HEK293 (cell line): ENCODE data around the gene MIA3.

Experiments used
- CTCF ChIA-PET: fragments of 350-600 bp; formaldehyde crosslinking; extraction: SDS; loops from one replicate; lab custom pipeline; 2021; ENCODE audit warnings: antibody characterized with exemption; lab: Yijun Ruan, JAX
- POLR2A ChIA-PET: fragments of 300-600 bp; formaldehyde crosslinking; extraction: SDS; loops from one replicate; lab custom pipeline; 2020; ENCODE audit warnings: antibody characterized with exemption, inconsistent platforms; lab: Yijun Ruan, JAX
- H3K27ac ChIP-seq: fragments of 200-500 bp; sonication (Bioruptor generic); 2 replicates; pipeline ENCODE4 v1.5.1; 2014; ENCODE audit warnings: low read depth, low read length, control low read depth, inconsistent platforms; ENCODE audit errors: extremely low read depth
- H3K36me3 ChIP-seq, 2 experiments: fragments of 200-500 bp in 1 of 2; sonication (Bioruptor generic) in 1 of 2; 1 replicate in 1 of 2; 2 replicates in 1 of 2; pipeline ENCODE4 v1.5.1; 2014 to 2017; ENCODE audit warnings: inconsistent platforms in 2 of 2, low read length in 2 of 2; ENCODE audit not compliant: control insufficient read depth in 2 of 2, insufficient read depth in 1 of 2
- H3K4me1 ChIP-seq: fragments of 200-500 bp; sonication (Bioruptor generic); 2 replicates; pipeline ENCODE4 v1.5.1; 2014; ENCODE audit warnings: mild to moderate bottlenecking, low read length, inconsistent platforms; ENCODE audit not compliant: control insufficient read depth, insufficient read depth
- H3K4me3 ChIP-seq: 2 replicates; pipeline ENCODE4 v1.5.1; 2011; ENCODE audit warnings: low read depth, mild to moderate bottlenecking, control low read depth, low read length, moderate library complexity
- H3K9me3 ChIP-seq: fragments of 200-500 bp; sonication (Bioruptor generic); 2 replicates; pipeline ENCODE4 v1.5.1; 2014; ENCODE audit warnings: low read depth, low read length, inconsistent platforms; ENCODE audit not compliant: control insufficient read depth, insufficient read depth
- CTCF ChIP-seq: fragments of 450-650 bp; formaldehyde crosslinking; IDR thresholded peaks from 2 replicates; pipeline ENCODE4 v1.5.1; 2016; ENCODE audit warnings: missing biosample characterization, missing genetic modification characterization
- HOXC10 ChIP-seq: sonication (generic); formaldehyde crosslinking; IDR thresholded peaks from 2 replicates; pipeline ENCODE4 v1.8.1; 2023; ENCODE audit warnings: mild to moderate bottlenecking, missing genetic modification reagents
- MEIS1 ChIP-seq: sonication (generic); formaldehyde crosslinking; IDR thresholded peaks from 2 replicates; pipeline ENCODE4 v1.8.1; 2022; ENCODE audit warnings: missing genetic modification reagents, mild to moderate bottlenecking, borderline replicate concordance
- MYNN ChIP-seq: fragments of 450-650 bp; formaldehyde crosslinking; IDR thresholded peaks from 2 replicates; pipeline ENCODE4 v1.5.1; 2016; ENCODE audit warnings: missing biosample characterization, missing genetic modification characterization, borderline replicate concordance
- SP3 ChIP-seq: fragments of 450-650 bp; formaldehyde crosslinking; IDR thresholded peaks from 2 replicates; pipeline ENCODE4 v1.5.1; 2016; ENCODE audit warnings: missing biosample characterization, missing genetic modification characterization
- YY2 ChIP-seq: fragments of 450-650 bp; formaldehyde crosslinking; IDR thresholded peaks from 2 replicates; pipeline ENCODE4 v1.5.1; 2016; ENCODE audit warnings: missing biosample characterization, missing genetic modification characterization
- ZBTB1 ChIP-seq: fragments of 450-650 bp; formaldehyde crosslinking; IDR thresholded peaks from 2 replicates; pipeline ENCODE4 v1.5.1; 2016; ENCODE audit warnings: missing biosample characterization, missing genetic modification characterization
- ZNF155 ChIP-seq: fragments of 450-650 bp; formaldehyde crosslinking; IDR thresholded peaks from 2 replicates; pipeline ENCODE4 v1.5.1; 2016; ENCODE audit warnings: missing biosample characterization, missing genetic modification characterization
- ZNF184 ChIP-seq: fragments of 450-650 bp; IDR thresholded peaks from 2 replicates; pipeline ENCODE4 v1.5.1; 2018; ENCODE audit warnings: missing biosample characterization, mild to moderate bottlenecking, missing genetic modification characterization
- ZNF19 ChIP-seq: fragments of 450-650 bp; formaldehyde crosslinking; IDR thresholded peaks from 2 replicates; pipeline ENCODE4; 2016; ENCODE audit warnings: missing biosample characterization, missing genetic modification characterization, low read depth
- ZNF239 ChIP-seq: fragments of 450-650 bp; formaldehyde crosslinking; IDR thresholded peaks from 2 replicates; pipeline ENCODE4 v1.5.1; 2016; ENCODE audit warnings: missing biosample characterization, missing genetic modification characterization
- ZNF311 ChIP-seq: fragments of 450-650 bp; formaldehyde crosslinking; IDR thresholded peaks from 2 replicates; pipeline ENCODE4 v1.5.1; 2017; ENCODE audit warnings: missing biosample characterization, missing genetic modification characterization, borderline replicate concordance
- ZNF394 ChIP-seq: fragments of 450-650 bp; formaldehyde crosslinking; IDR thresholded peaks from 2 replicates; pipeline ENCODE4 v1.5.1; 2016; ENCODE audit warnings: missing biosample characterization, missing genetic modification characterization, mild to moderate bottlenecking, moderate library complexity, borderline replicate concordance
- ZNF510 ChIP-seq: fragments of 450-650 bp; formaldehyde crosslinking; IDR thresholded peaks from 2 replicates; pipeline ENCODE4 v1.5.1; 2018; ENCODE audit warnings: mild to moderate bottlenecking, missing genetic modification characterization, missing biosample characterization; ENCODE audit not compliant: insufficient replicate concordance
- ZNF544 ChIP-seq: fragments of 450-650 bp; formaldehyde crosslinking; IDR thresholded peaks from 2 replicates; pipeline ENCODE4 v1.5.0; 2017; ENCODE audit warnings: missing biosample characterization, missing genetic modification characterization
- ZNF768 ChIP-seq: fragments of 450-650 bp; formaldehyde crosslinking; IDR thresholded peaks from 2 replicates; pipeline ENCODE4 v1.5.1; 2018; ENCODE audit warnings: missing biosample characterization, mild to moderate bottlenecking, missing genetic modification characterization
- ZNF792 ChIP-seq: fragments of 450-650 bp; formaldehyde crosslinking; IDR thresholded peaks from 2 replicates; pipeline ENCODE4 v1.5.1; 2016; ENCODE audit warnings: missing biosample characterization, missing genetic modification characterization
- TF ChIP-seq, protein P1 (sequence below): fragments of 450-650 bp; formaldehyde crosslinking; IDR thresholded peaks from 2 replicates; pipeline ENCODE4 v1.5.1; 2017; ENCODE audit warnings: missing biosample characterization, missing genetic modification characterization
- TF ChIP-seq, protein P2 (sequence below): fragments of 450-650 bp; IDR thresholded peaks from 2 replicates; pipeline ENCODE4 v1.5.1; 2018; ENCODE audit warnings: missing biosample characterization, missing genetic modification characterization
- TF ChIP-seq, protein P3 (sequence below): fragments of 450-650 bp; formaldehyde crosslinking; IDR thresholded peaks from 2 replicates; pipeline ENCODE4 v1.5.1; 2016; ENCODE audit warnings: missing biosample characterization, missing genetic modification characterization, low read depth
- TF ChIP-seq, protein P4 (sequence below): fragments of 450-650 bp; formaldehyde crosslinking; IDR thresholded peaks from 2 replicates; pipeline ENCODE4 v1.5.1; 2016; ENCODE audit warnings: missing biosample characterization, missing genetic modification characterization

MIA3 gene

GRCh38 chr1:222680080-222680479, 62.2 kb downstream of the MIA3 start:
- H3K27ac ChIP-seq = no peak overlapping the region
- ChIA-PET POLR2A (interaction anchor here (0.6 to 0.9 kb wide), 2 partner anchors 33 to 263 kb away, joined by 3 read pairs; no protein-coding TSS in a partner anchor), CTCF (interaction anchor here (0.6 kb wide), 1 partner anchor 852 kb away, joined by 5 read pairs; no protein-coding TSS in a partner anchor)
- no peaks in the 10 kb centered on the region for H3K4me1 ChIP-seq
- H3K9me3 ChIP-seq = no peaks in the 10 kb centered on the region
- H3K36me3 ChIP-seq = peaks cover 12 to 23% of the 10 kb centered on the region in 2 experiments
- H3K4me3 ChIP-seq = no peak overlapping the region
- TF ChIP-seq HOXC10 (CRISPR knock-in tag) (no peak), ZNF155 (tag by site-specific recombination) (no peak), ZNF544 (tag by site-specific recombination) (no peak), ZNF19 (tag by site-specific recombination) (no peak), ZNF394 (no peak), ZNF184 (tag by site-specific recombination) (no peak), ZNF510 (no peak), ZNF768 (tag by site-specific recombination) (no peak), ZNF792 (tag by site-specific recombination) (no peak), SP3 (no peak)
- TF ChIP-seq, protein P1, sequence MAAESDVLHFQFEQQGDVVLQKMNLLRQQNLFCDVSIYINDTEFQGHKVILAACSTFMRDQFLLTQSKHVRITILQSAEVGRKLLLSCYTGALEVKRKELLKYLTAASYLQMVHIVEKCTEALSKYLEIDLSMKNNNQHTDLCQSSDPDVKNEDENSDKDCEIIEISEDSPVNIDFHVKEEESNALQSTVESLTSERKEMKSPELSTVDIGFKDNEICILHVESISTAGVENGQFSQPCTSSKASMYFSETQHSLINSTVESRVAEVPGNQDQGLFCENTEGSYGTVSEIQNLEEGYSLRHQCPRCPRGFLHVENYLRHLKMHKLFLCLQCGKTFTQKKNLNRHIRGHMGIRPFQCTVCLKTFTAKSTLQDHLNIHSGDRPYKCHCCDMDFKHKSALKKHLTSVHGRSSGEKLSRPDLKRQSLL (tag by site-specific recombination) = no peak
- TF ChIP-seq, protein P2, sequence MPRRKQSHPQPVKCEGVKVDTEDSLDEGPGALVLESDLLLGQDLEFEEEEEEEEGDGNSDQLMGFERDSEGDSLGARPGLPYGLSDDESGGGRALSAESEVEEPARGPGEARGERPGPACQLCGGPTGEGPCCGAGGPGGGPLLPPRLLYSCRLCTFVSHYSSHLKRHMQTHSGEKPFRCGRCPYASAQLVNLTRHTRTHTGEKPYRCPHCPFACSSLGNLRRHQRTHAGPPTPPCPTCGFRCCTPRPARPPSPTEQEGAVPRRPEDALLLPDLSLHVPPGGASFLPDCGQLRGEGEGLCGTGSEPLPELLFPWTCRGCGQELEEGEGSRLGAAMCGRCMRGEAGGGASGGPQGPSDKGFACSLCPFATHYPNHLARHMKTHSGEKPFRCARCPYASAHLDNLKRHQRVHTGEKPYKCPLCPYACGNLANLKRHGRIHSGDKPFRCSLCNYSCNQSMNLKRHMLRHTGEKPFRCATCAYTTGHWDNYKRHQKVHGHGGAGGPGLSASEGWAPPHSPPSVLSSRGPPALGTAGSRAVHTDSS = no peak
- TF ChIP-seq, all 188 proteins: peak for 0

DNA sequence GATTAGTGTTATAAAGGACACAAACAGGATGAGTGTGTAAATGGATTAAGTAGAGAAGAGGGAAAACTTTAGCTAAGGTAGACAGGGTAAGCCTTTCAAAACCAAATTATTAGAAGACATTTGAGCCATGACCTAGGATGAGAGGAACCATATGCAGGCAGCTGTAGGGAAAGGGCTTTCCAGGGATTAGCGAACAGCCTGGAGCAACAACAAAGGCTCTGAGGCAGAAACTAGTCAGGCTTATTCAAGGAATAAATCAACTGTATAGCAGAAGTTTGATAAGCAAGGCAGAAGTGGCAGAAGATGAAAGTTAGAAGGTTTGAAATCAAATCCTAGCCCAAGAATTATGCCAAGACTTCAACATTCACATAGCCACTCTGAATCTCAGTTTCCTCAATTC, 73.1 kb downstream of the MIA3 start:
- ChIA-PET CTCF (no interaction called here), POLR2A (no interaction called here)
- Histone ChIP-seq H3K4me3 (no peak overlapping the region), H3K36me3 (peaks cover 4 to 17% of the 10 kb centered on the region in 2 experiments), H3K9me3 (no peaks in the 10 kb centered on the region), H3K27ac (no peak overlapping the region), H3K4me1 (no peaks in the 10 kb centered on the region)
- TF ChIP-seq ZBTB1 (tag by site-specific recombination) (no peak), CTCF (tag by site-specific recombination) (no peak), ZNF311 (tag by site-specific recombination) (no peak), YY2 (tag by site-specific recombination) (no peak), MEIS1 (CRISPR knock-in tag) (no peak), ZNF19 (tag by site-specific recombination) (no peak), ZNF239 (tag by site-specific recombination) (no peak), MYNN (tag by site-specific recombination) (no peak)
- TF ChIP-seq, protein P3, sequence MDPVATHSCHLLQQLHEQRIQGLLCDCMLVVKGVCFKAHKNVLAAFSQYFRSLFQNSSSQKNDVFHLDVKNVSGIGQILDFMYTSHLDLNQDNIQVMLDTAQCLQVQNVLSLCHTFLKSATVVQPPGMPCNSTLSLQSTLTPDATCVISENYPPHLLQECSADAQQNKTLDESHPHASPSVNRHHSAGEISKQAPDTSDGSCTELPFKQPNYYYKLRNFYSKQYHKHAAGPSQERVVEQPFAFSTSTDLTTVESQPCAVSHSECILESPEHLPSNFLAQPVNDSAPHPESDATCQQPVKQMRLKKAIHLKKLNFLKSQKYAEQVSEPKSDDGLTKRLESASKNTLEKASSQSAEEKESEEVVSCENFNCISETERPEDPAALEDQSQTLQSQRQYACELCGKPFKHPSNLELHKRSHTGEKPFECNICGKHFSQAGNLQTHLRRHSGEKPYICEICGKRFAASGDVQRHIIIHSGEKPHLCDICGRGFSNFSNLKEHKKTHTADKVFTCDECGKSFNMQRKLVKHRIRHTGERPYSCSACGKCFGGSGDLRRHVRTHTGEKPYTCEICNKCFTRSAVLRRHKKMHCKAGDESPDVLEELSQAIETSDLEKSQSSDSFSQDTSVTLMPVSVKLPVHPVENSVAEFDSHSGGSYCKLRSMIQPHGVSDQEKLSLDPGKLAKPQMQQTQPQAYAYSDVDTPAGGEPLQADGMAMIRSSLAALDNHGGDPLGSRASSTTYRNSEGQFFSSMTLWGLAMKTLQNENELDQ (tag by site-specific recombination) = no peak
- TF ChIP-seq, protein P1 (tag by site-specific recombination) = no peak
- TF ChIP-seq, protein P4, sequence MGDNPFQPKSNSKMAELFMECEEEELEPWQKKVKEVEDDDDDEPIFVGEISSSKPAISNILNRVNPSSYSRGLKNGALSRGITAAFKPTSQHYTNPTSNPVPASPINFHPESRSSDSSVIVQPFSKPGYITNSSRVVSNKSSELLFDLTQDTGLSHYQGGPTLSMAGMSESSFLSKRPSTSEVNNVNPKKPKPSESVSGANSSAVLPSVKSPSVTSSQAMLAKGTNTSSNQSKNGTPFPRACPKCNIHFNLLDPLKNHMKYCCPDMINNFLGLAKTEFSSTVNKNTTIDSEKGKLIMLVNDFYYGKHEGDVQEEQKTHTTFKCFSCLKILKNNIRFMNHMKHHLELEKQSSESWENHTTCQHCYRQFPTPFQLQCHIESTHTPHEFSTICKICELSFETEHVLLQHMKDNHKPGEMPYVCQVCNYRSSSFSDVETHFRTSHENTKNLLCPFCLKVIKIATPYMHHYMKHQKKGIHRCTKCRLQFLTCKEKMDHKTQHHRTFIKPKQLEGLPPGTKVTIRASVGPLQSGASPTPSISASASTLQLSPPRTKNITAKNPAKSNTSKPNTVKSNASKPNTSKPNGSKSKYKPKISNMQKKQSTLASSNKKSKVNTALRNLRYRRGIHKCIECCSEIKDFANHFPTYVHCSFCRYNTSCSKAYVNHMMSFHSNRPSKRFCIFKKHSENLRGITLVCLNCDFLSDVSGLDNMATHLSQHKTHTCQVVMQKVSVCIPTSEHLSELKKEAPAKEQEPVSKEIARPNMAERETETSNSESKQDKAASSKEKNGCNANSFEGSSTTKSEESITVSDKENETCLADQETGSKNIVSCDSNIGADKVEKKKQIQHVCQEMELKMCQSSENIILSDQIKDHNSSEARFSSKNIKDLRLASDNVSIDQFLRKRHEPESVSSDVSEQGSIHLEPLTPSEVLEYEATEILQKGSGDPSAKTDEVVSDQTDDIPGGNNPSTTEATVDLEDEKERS (tag by site-specific recombination) = no peak
